ENCODE data around the gene MKRN2OS. TPM values are rescaled to one million over a fixed set of nuclear protein-coding genes. Genes with fewer than 3 reads are reported as not detected.

The MKRN2OS gene
- total RNA-seq, 1 donor from 2014 or later: not detected

DNA sequence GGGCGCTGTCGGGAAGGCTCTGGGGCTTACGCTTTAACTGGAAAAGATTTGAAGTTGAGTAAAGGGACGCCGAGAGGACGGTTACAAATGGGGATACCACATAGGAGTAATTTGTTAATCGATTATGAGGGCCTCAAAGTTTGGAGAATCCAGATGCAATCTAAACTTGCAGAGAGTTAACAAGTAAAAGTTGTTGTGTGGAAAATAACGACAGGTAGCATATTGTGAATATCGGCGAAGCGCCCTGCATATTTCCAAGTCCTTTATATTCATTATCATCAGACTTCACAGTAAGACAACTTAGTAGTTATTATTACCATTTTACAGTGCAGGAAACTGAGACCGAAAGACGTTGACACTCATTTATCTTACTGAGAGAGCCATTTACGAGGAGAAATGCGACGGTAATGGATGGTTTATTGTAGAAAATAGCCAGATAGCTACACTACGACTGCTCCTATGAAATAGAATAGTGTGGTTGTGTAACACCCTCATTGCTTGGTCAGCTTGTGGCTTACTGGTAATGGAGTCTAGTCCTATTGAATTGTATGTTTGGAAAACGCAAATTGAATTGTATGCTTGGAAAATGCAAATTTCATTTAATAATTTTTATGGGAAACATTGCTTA is 12.3 kb upstream of the MKRN2OS start:
- DNase-seq (ENCODE audit: low spot score in 2 of 2): no peak
- H3K36me3 ChIP-seq: no peaks in the 10 kb centered on the region
- H3K27ac ChIP-seq: peak overlapping the region; percentile 92 to 98
- H3K4me1 ChIP-seq: peaks cover 6 to 36% of the 10 kb centered on the region in 2 donors
- no peaks in the 10 kb centered on the region for H3K27me3 ChIP-seq
- peak overlapping the region; percentile 61 to 99 for H3K4me3 ChIP-seq
- intact Hi-C loops (cut with DNase I): loop anchor here (2.0 to 5.0 kb wide), 3 partner anchors 73 to 240 kb away; partner anchors contain the start of genes CAND2 and TSEN2
- TF ChIP-seq, protein P1, sequence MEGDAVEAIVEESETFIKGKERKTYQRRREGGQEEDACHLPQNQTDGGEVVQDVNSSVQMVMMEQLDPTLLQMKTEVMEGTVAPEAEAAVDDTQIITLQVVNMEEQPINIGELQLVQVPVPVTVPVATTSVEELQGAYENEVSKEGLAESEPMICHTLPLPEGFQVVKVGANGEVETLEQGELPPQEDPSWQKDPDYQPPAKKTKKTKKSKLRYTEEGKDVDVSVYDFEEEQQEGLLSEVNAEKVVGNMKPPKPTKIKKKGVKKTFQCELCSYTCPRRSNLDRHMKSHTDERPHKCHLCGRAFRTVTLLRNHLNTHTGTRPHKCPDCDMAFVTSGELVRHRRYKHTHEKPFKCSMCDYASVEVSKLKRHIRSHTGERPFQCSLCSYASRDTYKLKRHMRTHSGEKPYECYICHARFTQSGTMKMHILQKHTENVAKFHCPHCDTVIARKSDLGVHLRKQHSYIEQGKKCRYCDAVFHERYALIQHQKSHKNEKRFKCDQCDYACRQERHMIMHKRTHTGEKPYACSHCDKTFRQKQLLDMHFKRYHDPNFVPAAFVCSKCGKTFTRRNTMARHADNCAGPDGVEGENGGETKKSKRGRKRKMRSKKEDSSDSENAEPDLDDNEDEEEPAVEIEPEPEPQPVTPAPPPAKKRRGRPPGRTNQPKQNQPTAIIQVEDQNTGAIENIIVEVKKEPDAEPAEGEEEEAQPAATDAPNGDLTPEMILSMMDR (IDR thresholded peaks at IDR 0.05): no peak
- no peaks in the 10 kb centered on the region for H3K9me3 ChIP-seq

DNA sequence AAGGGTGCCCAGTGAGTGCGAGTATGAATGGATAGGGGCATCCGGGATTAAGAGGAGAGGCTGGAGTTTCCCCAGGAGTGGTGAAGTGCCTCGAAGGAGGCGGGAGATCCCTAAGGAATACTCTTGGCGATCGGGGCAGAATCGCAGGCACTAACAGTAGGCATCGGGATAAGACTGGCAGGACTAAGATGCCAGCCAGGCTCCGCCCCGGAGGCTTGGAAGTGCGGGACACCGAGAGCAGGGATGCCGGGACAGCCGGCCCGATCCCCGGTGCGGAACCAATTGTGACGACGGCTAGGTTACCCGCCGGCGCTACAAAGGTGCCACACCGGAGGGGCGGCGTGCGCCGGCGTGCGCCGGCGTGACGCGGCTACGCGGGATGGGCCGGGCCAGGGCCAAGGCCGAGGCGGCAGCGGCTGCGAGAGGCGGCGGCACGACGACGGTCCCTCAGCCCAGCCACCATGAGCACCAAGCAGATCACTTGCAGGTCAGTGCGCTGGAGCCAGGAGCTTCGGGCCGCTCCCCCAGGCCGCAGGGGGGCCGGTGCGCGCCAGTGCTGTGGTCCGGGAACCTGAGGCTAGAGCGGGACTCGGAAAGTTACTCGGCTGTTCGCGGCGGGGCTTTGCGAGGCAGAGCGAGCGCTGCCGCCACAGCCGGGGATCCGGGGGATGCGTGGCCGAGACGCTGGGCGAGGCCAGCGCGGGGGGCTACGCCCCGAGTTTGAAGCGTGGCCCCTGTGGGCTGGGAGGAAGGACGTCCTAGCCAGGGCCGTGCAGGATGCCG is 11.6 kb upstream of the MKRN2OS start, which contains the start of gene MKRN2:
Gene MKRN2, plus strand, starts transcription at position 398 of the 783 bp plus-strand sequence. Its CDS starts 64 bp downstream, at position 462.
- H3K36me3 ChIP-seq: no peaks in the 10 kb centered on the region
- H3K27ac ChIP-seq: peak within 1 kb of the TSS; percentile 92 to 98
- TF ChIP-seq, protein P1 (IDR thresholded peaks at IDR 0.05): no peak
- H3K4me3 ChIP-seq: peak within 1 kb of the TSS; percentile 61 to 99
- peaks cover 6 to 32% of the 10 kb centered on the region in 2 donors for H3K4me1 ChIP-seq
- H3K9me3 ChIP-seq: no peaks in the 10 kb centered on the region
- no peaks in the 10 kb centered on the region for H3K27me3 ChIP-seq
- intact Hi-C loops (cut with DNase I): loop anchor here (1.0 to 5.0 kb wide), 4 partner anchors 72 to 240 kb away; partner anchors contain the start of genes CAND2, RAF1 and TSEN2
- peak; percentile 33 to 92 for DNase-seq (ENCODE audit: low spot score in 2 of 2)

DNA sequence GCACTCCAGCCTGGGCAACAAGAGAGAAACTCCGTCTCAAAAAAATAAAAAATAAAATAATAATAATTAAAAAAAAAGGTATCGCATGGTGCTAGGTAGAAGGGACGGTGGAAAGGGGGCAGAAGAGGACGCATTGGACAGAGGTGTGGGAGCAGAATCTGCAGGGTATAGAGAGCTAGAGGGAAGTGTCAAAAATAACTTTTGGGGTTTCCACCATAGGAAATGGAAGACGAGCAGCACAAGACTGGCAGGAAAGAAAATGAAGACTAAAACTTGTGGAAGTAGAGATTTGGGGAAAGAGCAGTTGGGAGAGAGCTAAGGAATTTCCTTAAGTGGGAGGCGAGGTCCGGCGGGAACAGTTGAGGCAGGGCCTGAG is 11.0 kb upstream of the MKRN2OS start:
- H3K4me1 ChIP-seq: peaks cover 6 to 31% of the 10 kb centered on the region in 2 donors
- TF ChIP-seq, protein P1 (IDR thresholded peaks at IDR 0.05): no peak
- intact Hi-C loops (cut with DNase I): loop anchor here (1.0 to 5.0 kb wide), 4 partner anchors 72 to 241 kb away; partner anchors contain the start of genes CAND2, RAF1 and TSEN2
- peak overlapping the region; percentile 92 to 98 for H3K27ac ChIP-seq
- H3K9me3 ChIP-seq: no peaks in the 10 kb centered on the region
- no peaks in the 10 kb centered on the region for H3K27me3 ChIP-seq
- DNase-seq (ENCODE audit: low spot score in 2 of 2): no peak
- no peaks in the 10 kb centered on the region for H3K36me3 ChIP-seq
- peak overlapping the region; percentile 61 to 99 for H3K4me3 ChIP-seq

DNA sequence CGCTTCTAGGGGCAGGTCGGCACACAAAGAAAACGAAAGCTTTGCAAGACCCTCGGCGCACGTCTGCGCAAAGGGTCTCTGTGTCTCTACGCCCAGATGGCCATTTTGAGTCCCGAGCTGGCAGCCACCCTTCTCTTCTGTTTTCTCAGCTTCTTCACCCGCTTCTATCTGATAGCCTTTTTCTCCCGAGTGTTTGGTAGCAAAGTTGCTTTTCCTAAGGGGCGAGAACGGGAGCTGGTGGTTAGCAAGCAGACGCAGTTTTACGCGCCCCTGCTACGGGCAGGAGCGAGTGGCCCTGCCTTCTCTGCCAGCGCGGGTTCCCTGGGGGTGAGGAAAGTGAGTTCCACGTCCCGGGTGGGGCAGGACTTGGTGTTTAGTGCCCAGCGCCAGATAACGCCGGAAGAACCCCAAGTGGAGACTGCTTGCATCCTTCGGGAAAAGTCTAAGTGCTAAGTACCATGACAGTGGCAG is 8.7 kb upstream of the MKRN2OS start:
- Histone ChIP-seq H3K36me3 (no peaks in the 10 kb centered on the region), H3K4me1 (peaks cover 3 to 14% of the 10 kb centered on the region in 2 donors), H3K4me3 (peak overlapping the region; percentile 42 to 61), H3K27me3 (no peaks in the 10 kb centered on the region), H3K27ac (no peak overlapping the region), H3K9me3 (no peaks in the 10 kb centered on the region)
- no peak for DNase-seq (ENCODE audit: low spot score in 2 of 2)
- TF ChIP-seq, protein P1 (IDR thresholded peaks at IDR 0.05): no peak
- intact Hi-C loops (cut with DNase I): no loop called here

DNA sequence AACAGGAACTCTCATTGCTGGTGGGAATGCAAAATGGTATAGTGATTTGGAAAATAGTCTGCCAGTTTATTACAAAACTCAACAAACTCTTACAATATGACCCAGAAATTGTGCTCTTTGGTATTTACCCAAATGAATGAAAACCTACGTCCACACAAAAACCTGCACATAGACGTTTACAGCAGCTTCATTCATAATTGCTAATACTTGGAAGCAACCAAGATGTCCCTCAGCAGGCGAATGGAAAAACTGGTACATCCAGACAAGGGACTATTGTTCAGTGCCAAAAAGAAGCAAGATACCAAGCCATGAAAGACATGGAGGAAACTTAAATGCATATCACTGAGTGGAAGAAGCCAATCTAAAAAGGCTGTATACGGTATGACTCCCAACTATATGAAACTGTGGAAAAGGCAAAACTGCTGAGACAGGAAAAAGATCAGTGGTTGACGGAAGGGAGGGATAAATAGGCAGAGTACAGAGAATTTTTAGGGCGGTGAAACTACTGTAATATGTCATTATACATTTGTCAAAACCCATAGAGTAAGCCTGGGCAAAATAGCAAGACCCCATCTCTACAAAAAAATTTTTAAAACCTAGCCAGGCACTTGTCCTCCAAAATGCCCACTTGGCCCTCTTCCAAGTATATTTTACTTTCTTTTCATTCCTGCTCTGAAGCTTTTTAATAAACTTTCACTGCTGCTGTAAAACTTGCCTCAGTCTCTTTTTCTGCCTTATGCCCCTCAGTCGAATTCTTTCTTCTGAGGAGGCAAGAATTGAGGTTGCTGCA is 4.9 kb upstream of the MKRN2OS start:
- Histone ChIP-seq H3K4me3 (no peak overlapping the region), H3K4me1 (no peaks in the 10 kb centered on the region), H3K36me3 (no peaks in the 10 kb centered on the region), H3K27me3 (no peaks in the 10 kb centered on the region), H3K27ac (no peak overlapping the region), H3K9me3 (no peaks in the 10 kb centered on the region)
- no peak for DNase-seq (ENCODE audit: low spot score in 2 of 2)
- TF ChIP-seq, protein P1 (IDR thresholded peaks at IDR 0.05): no peak
- intact Hi-C loops (cut with DNase I): no loop called here

All from ascending aorta (tissue), 2 donors.